SK-MEL-5 (cell line): ENCODE data around the gene ZNF394. TPM values are rescaled to one million over a fixed set of nuclear protein-coding genes. Genes with fewer than 3 reads are reported as not detected.
"Not testable (repeated sequence)": the region's sequence is repeated elsewhere in the genome, so short reads cannot be mapped to it uniquely, and the experiment has no call there.

Source experiments
- DNase-seq: peaks from one replicate; pipeline ENCODE4 v3.0.0-alpha.2; 2016; ENCODE audit warnings: low read depth, low spot score
- in situ Hi-C: cut with HindIII; loops from 2 replicates; pipeline ENCODE4 v1.10.0; 2016; ENCODE audit warnings: low sequenced_read_pairs, high pct_unique_total_duplicates, low pct_unique_long_range_greater_than_20kb
- polyA plus RNA-seq, 2 experiments: library from polyadenylated mRNA; depleted of rRNA; stranded (reverse); fragments of >200 nt; gene quantifications; 2 replicates each; pipeline ENCODE4 v1.2.3, GENCODE V29; 2015
- total RNA-seq: library from RNA; depleted of rRNA; stranded (reverse); fragments of >200 nt; shearing (Covaris generic); gene quantifications from 2 replicates; pipeline ENCODE4 v1.2.3, GENCODE V29; 2014; rRNA removed

Gene ZNF394
- total RNA-seq, result 36.5 and 40.5 TPM in 2 replicates
- 22.6 and 23.7 TPM in 2 replicates for polyA plus RNA-seq (2015; cell fraction: cytosol; rRNA removed)
- polyA plus RNA-seq (2015; cell fraction: nucleus; rRNA removed), result 26.1 and 27.4 TPM in 2 replicates

DNA sequence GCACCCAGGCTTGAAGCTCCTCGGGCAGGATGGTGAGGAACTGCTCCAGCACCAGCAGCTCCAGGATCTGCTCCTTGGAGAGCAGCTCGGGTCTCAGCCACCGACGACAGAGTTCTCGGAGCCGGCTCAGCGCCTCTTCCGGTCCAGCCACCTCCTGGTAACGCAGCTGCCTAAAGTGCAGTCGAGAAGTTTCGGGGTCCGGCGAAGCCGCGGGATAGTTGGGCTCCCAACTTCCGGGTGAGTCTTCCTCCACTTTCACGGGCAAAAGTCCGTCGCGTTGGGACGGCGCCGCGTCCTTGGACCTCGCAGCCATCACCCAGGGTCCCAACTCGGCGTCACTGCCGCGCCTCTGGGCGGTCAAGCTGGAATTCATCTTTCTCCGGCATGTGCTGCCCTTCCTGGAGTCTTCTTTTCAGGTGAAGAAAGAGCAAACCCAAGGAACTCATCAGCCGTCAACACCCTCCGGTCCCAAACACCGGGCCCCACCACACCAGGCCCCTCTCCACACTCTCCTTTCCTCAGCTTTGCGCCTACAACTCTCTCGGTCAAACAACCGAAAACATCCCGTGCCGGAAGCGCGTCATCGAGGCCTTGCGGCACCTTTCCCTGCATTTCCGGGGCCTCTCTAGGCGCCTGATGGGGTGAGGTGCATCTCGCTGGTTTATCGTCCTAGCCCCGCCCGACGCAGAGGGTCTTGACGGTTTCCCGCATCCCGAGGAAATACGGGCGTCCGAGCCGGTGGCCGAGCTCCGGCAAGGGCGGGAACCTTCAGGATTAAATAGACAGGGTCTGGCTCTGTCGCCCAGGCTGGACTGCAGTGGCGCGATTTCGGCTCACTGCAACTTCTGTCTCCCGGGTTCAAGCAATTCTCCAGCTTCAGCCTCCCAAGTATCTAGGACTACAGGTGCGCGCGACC, at the start of gene ZNF394:
TSS of gene ZNF394 (minus strand) at position 561 of the 916 bp plus-strand sequence. CDS start at position 373, 188 bp downstream.
- in situ Hi-C loops, result no loop called here
- peak; percentile 97 for DNase-seq

DNA sequence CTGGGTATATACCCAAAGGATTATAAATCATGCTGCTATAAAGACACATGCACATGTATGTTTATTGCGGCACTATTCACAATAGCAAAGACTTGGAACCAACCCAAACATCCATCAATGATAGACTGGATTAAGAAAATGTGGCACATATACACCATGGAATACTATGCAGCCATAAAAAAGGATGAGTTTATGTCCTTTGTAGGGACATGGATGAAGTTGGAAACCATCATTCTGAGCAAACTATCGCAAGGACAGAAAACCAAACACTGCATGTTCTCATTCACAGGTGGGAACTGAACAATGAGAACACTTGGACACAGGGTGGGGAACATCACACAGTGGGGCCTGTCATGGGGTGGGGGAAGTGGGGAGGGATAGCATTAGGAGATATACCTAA, 49.5 kb upstream of the ZNF394 start:
- DNase-seq, in situ Hi-C loops: not testable (repeated sequence)

DNA sequence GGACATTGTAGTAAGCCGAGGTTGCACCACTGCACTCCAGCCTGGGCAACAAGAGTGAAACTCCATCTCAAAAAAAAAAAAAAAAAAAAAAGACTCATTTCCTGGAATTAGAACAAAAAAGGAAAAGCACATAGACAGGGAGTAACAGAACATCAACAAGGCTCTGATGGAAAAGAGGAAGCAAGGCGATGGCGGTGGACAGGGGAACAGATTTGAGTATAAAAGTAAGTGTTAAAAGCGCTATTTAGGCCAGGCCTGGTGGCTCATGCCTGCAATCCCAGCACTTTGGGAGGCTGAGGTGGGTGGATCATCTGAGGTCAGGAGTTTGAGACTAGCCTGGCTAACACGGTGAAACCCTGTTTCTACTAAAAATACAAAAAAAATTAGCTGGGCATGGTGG, 45.2 kb upstream of the ZNF394 start:
- not testable (repeated sequence) for DNase-seq

DNA sequence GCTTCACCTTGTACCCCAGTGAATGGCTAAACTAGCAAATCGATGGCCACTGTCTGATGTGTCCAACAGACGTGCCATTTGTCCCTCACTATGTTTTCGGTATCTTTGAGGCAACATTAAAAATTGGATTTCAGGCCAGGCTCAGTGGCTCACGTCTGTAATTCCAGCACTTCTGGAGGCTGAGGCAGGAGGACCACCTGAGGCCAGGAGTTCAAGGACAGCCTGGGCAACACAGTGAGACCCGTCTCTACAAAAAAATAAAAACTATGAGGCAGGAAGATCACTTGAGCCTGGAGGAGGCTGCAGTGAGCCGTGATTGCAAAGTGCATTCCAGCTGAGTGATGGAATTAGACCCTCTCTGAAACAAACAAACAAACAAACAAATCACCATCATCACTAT, 43.8 kb upstream of the ZNF394 start:
- in situ Hi-C loops, result no loop called here
- no peak for DNase-seq

More for the DNA sequence above, 45.2 kb upstream of the ZNF394 start:
- in situ Hi-C loops, result not testable (repeated sequence)

DNA sequence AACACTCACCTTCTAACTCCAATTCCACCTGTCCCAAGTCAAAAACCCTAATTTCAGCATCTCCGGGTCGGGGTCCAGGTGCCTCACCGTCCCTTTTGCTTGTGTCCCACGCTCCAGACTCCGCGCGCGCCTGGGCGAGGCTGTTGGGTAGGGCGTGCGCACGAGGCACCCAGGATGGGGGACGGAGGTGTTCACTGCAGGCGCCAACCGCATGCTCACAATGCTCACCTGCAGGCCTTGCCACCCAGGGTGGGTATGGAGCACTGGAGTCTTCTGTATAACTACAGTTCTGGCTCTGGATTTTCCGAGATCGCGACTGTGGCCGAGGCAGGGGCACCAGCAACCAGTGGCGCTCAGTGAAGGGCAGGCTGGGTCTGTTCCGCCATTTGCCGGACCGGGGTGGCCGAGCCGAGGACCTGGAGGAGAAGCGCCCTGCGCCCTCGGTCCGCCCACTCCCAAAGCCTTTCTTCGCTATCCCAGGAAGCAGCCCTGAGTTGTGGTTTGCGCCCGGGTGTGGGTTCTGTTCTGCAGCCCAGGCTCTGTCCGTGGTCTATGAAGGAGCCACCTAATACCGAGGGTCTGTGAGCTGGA, 43.1 kb upstream of the ZNF394 start:
- no peak for DNase-seq

DNA sequence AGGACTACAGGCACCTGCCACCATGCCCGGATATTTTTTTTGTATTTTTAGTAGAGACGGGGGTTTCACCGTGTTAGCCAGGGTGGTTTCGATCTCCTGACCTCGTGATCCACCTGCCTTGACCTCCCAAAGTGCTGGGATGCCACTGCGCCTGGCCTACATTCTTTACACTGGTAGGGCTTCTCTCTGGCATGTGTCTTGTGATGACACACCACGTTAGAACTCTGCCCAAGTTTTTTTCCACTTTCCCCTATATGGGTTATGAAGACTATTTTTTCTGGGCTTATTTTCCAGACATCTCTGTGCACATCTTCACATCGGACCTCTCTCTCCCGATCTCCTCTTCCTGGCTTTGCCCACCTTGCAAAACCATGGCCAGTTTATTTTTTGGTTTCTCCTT, 41.1 kb upstream of the ZNF394 start:
- in situ Hi-C loops, result no loop called here
- no peak for DNase-seq

More for the DNA sequence above, 43.1 kb upstream of the ZNF394 start:
- in situ Hi-C loops, result no loop called here

DNA sequence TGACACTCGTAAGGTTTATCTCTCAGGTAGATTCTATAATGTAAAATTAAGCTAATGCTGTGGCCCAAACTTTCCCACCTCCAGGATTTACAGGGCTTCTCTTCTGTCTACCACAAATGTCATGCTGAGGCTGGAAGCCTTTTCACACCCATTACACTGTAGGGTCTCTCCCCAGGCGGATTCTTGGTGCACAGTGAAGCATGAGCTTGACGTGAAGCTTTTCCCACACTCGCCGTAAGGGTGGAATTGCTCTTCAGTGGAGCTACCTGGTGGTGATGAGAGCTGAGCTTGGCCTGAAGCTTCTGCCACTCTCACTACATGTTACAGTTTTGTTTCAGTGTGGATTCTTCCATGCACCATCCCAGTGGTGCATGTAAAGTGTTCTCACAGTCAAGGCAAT, 40.5 kb upstream of the ZNF394 start:
- in situ Hi-C loops, result no loop called here
- no peak for DNase-seq

DNA sequence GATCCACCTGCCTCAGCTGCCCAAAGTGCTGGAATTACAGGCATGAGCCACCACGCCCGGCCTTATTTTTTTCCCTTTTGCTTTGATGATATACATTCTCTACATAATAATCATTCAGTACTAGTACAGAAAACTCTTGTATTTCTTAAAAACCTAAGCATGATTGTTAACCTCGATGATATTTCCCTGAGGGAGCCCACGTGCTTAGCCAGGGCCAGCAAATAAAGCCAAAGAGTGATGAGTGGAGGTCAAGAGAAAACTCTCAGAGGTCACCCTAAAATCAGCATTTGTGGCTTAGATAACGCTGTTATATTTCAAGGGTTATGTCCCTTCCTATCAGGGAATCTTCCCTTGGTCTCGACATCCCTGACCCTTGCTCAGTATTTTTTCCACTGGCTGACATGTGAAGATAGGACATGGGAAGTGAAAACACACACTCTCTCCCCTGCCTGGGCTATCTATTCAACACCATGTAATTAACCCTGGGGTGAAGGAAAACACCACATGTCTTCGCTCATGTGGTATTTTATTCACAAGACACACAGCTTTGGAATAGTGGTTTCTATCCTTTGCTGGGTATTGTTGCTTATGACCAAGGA, 39.2 kb upstream of the ZNF394 start:
- in situ Hi-C loops, result no loop called here
- DNase-seq, result no peak

DNA sequence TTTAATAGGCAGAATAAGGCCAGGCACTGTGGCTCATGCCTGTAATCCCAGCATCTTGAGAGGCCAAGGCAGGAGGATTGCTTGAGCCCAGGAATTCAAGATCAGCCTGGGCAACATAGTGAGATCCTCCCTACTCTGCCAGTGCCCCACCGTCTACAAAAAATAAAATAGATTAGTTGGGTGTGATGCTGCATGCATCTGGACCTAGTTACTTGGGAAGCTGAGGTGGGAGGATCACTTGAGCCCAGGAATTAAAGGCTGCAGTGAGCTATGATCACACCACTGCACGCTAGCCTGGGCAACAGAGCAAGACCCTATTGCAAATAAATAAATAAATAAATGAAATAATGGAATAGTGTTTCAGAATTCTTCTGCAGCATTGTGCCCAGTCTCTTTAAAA, 35.6 kb upstream of the ZNF394 start:
- DNase-seq, result no peak
- in situ Hi-C loops, result no loop called here

DNA sequence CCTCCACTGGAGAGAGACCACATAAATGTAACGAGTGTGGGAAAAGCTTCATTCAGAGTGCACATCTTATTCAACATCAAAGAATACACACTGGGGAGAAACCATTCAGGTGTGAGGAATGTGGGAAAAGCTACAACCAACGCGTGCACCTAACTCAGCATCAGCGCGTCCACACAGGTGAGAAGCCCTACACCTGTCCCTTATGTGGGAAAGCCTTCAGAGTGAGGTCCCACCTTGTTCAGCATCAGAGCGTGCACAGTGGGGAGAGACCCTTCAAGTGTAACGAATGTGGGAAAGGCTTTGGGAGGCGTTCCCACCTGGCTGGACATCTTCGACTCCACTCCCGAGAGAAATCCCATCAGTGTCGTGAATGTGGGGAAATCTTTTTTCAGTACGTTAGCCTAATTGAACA, 31.3 kb upstream of the ZNF394 start:
- in situ Hi-C loops, result no loop called here
- DNase-seq, result no peak

DNA sequence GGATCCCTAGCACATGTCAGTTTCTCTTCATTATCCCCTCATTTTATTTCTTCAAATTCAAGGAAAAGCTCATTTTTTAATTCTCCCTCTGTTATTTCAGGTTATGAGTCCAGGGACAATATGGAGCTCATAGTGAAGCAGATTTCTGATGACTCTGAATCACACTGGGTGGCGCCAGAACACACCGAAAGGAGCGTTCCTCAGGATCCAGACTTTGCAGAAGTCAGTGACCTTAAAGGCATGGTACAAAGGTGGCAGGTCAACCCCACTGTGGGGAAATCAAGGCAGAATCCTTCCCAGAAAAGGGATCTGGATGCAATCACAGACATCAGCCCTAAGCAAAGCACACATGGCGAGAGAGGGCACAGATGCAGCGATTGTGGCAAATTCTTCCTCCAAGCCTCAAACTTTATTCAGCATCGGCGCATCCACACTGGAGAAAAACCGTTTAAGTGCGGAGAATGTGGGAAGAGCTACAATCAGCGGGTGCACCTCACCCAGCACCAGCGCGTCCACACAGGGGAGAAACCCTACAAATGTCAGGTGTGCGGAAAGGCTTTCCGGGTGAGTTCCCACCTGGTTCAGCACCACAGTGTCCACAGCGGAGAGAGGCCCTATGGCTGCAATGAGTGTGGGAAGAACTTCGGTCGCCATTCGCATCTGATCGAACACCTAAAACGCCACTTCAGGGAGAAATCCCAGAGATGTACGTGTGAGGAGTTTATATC, 25.8 kb upstream of the ZNF394 start:
- peak; percentile 47 for DNase-seq
- in situ Hi-C loops, result no loop called here

DNA sequence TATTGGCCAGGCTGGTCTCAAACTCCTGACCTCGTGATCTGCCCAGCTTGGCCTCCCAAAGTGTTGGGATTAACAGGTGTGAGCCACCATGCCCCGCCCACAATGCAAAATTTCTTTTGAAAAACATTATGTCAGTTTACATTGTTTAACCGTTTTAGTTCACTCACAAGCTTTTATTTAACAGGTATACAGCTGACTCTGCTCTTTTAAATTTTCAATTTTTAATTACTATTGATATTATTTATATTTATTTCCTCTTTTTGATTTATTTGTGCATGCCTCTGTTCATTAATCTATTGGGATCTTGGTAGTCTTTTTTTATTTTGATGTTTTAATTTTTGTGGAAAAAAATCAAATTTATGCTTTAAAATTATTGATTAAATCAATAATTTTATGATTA, 21.3 kb upstream of the ZNF394 start:
- in situ Hi-C loops, result no loop called here
- DNase-seq, result no peak

DNA sequence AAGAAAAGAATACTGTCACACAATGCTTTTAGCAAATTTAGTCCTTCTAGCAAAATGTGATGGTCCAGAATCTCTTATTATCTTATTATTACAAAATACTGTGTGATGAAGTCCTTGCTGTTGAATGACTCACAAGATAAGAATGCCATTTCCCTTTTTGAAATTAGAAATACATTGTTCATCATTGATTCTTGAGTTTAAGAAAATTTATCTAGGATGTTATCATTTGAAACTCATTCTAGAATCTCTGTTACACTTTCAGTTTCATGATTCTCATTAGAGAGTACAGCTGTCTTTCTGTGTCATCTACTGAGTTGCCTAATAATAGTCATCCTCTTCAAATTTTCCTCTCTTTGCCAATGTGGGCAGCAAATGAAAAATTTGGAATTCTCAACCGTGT, 14.0 kb upstream of the ZNF394 start:
- in situ Hi-C loops, result no loop called here

DNA sequence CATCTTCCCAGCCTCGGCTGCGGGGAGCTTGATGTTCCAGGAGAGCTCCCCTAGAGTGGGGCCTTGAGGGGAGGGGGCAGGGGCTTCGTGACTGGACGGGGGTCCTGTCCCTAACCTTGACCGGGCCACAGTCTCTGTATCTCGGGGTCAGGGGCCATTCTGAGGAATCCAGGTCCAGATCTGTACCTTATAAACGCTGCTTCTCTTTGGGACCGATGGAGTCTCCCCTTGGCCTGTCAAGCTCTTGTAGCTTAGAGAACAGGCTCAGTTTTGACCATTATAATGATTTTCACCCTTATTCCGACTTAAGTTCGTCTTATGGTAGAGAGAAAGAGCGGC, 5.2 kb upstream of the ZNF394 start:
- in situ Hi-C loops, result no loop called here

More for the DNA sequence above, 14.0 kb upstream of the ZNF394 start:
- no peak for DNase-seq

DNA sequence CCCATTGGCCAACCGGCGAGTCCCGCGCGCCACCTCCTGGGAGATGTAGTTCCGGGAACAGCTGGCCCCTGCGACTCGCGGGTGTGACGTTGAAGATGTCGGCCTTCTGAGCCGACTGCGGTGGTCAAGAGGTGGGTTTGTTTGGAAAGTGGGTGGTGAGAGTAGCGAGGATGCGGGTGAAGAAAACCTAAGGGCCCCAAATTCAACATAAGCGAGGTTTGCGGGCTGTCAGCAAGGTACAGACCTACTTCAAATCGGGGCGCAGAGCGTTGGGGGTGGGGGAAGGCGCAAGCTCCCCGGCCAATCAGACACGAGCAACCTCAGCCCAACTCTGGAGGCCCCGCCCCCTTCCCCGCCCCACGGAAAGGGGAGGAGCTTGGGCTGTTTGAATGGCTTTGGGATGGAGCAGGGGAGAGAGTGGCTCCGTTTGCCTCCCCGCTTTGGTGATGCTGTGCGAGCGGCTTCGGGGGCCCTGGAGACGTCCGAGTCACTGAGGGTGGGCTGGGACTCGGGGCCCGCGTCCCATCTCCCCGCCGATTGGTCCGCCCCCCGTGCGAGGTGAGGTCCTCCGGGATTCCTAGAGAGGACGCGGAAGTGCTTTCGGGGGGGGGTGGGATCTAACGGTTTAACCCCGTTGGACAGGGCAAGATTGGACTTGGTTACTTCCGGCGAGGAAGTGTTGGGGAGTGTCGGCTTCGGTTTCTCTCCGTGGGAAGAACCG, 4.7 kb upstream of the ZNF394 start, which contains the start of gene ZKSCAN5:
TSS of gene ZKSCAN5 (plus strand) at position 60 of the 721 bp plus-strand sequence. CDS start 1,383 bp downstream, outside the sequence.
- in situ Hi-C loops, result no loop called here
- peak; percentile 96 for DNase-seq

More for the DNA sequence above, 5.2 kb upstream of the ZNF394 start:
- DNase-seq, result no peak

DNA sequence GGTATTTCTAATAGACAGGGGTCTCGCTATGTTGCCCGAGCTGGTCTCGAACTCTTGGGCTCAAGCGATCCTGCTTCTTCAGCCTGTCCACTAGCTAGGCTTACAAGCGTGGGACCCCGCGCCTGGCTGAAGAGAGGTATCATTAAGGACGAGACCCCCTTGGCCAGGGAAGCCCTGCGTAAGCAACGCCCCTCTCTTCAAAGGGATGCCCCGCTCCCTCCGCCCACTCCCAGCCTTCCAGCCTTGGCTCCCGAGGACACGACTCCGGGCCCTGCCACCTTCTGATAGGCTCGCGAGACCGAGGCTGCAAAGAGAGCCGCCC, 4.2 kb upstream of the ZNF394 start:
- peak; percentile 99 for DNase-seq
- in situ Hi-C loops, result no loop called here

DNA sequence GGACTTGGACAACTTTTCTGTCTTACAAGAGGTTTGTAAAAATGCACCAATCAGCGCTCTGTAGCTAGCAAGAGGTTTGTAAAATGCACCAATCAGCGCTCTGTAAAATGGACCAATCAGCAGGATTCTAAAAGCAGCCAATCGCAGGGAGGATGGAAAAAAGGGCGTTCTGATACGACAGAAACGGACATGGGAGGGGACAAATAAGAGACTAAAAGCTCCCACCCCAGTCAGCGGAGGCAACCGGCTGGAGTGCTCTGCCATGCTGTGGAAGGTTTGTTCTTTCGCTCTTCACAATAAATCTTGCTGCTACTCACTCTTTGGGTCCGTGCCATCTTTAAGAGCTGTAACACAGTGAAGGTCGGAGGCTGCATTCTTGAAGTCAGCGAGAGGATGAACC, 1.2 kb upstream of the ZNF394 start:
- in situ Hi-C loops, result not testable (repeated sequence)
- DNase-seq, result peak; percentile 43
